ENCODE measurements around the gene KRT76. TPM values are rescaled to one million over a fixed set of nuclear protein-coding genes. Genes with fewer than 3 reads are reported as not detected.

Gene KRT76
- total RNA-seq, 1 donor = not detected

- no peak overlapping the region for H3K4me3 ChIP-seq (ENCODE audit: low read depth, low read length)
- DNase-seq (ENCODE audit: low read depth) = no peak
- TF ChIP-seq CTCF (IDR thresholded peaks at IDR 0.05; ENCODE audit: insufficient read depth, low read depth, low read length) = no peak
Measured at GRCh38 chr12:52726451-52726850, 50.7 kb downstream of the KRT76 start.

- no peak for TF ChIP-seq CTCF (IDR thresholded peaks at IDR 0.05; ENCODE audit: insufficient read depth, low read depth, low read length)
- DNase-seq (ENCODE audit: low read depth) = no peak
- H3K4me3 ChIP-seq (ENCODE audit: low read depth, low read length) = no peak overlapping the region
Measured at GRCh38 chr12:52724384-52724783, 52.8 kb downstream of the KRT76 start.

DNA sequence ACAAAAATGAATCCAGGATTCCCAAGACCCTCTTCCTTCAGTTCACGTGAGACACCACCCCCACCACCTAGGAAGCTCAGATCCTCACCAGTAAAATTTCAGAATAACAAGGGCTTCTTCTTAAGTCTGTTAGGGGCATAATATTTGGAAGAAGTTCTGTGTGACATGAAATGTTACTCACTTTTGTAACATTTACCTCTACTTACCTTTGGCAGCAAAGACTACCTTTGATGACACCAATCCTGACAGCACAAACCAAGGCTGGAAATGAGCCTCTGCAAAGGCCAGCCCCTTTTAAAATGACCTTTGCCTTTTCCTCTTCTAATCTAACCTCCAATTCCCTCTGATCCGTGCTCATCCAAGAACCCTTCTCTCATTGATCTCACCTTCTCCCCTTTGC lies 54.5 kb downstream of the KRT76 start:
- no peak for DNase-seq (ENCODE audit: low read depth)
- no peak for TF ChIP-seq CTCF (IDR thresholded peaks at IDR 0.05; ENCODE audit: insufficient read depth, low read depth, low read length)
- H3K4me3 ChIP-seq (ENCODE audit: low read depth, low read length) = no peak overlapping the region

- H3K4me3 ChIP-seq (ENCODE audit: low read depth, low read length) = no peak overlapping the region
- no peak for DNase-seq (ENCODE audit: low read depth)
- no peak for TF ChIP-seq CTCF (IDR thresholded peaks at IDR 0.05; ENCODE audit: insufficient read depth, low read depth, low read length)
Measured at GRCh38 chr12:52721838-52722470, 55.2 kb downstream of the KRT76 start.

- DNase-seq (ENCODE audit: low read depth) = no peak
- TF ChIP-seq CTCF (IDR thresholded peaks at IDR 0.05; ENCODE audit: insufficient read depth, low read depth, low read length) = no peak
- H3K4me3 ChIP-seq (ENCODE audit: low read depth, low read length) = no peak overlapping the region
Measured at GRCh38 chr12:52720365-52720886, 56.7 kb downstream of the KRT76 start.

Small RNAs within 50 kb of the gene (small RNA-seq; reads per million reads assigned to genes)
- not detected for gene AC107016.2

Other genes starting within 250 kb of the KRT76 start
- not detected in 2 replicates for gene KRT71, start 224.2 kb downstream of the KRT76 start, total RNA-seq
- not detected in 2 replicates for gene KRT74, start 203.5 kb downstream of the KRT76 start, total RNA-seq
- not detected in 2 replicates for gene KRT72, start 175.9 kb downstream of the KRT76 start, total RNA-seq
- gene KRT73, start 158.8 kb downstream of the KRT76 start, total RNA-seq = not detected in 2 replicates
- gene KRT2, start 125.1 kb downstream of the KRT76 start, total RNA-seq = not detected in 2 replicates
- gene KRT1, start 96.9 kb downstream of the KRT76 start, total RNA-seq = not detected in 2 replicates
- not detected in 2 replicates for gene KRT77, start 73.8 kb downstream of the KRT76 start, total RNA-seq
- gene KRT3, start 18.8 kb upstream of the KRT76 start, total RNA-seq = not detected in 2 replicates
- not detected in 2 replicates for gene KRT4, start 36.8 kb upstream of the KRT76 start, total RNA-seq
- gene KRT79, start 57.0 kb upstream of the KRT76 start, total RNA-seq = not detected in 2 replicates
- gene KRT78, start 71.6 kb upstream of the KRT76 start, total RNA-seq = not detected in 2 replicates
- 57.0 and 74.7 TPM in 2 replicates for gene KRT8, start 127.7 kb upstream of the KRT76 start, total RNA-seq
- 989 and 1,804 TPM in 2 replicates for gene KRT18, start 171.8 kb upstream of the KRT76 start, total RNA-seq
- 838 and 849 TPM in 2 replicates for gene EIF4B, start 229.1 kb upstream of the KRT76 start, total RNA-seq

Measured in fibroblast of villous mesenchyme (primary cell).